SK-N-SH treated with all-trans-retinoic acid at 6 μM for 48 hours (cell line): ENCODE data around the gene STIM2.

Source experiments
- ATAC-seq: fragments of 200-7000 bp; cut with Tn5 transposase; 3 replicates; pipeline ENCODE4 v1.9.1; 2020; ENCODE audit warnings: mild to moderate bottlenecking, moderate library complexity
- ARNTL ChIP-seq: fragments of 450-650 bp; formaldehyde crosslinking; IDR thresholded peaks from 2 replicates; pipeline ENCODE4 v1.5.0; 2020; ENCODE audit warnings: low read depth, mild to moderate bottlenecking, moderate library complexity, borderline replicate concordance
- BACH2 ChIP-seq: fragments of 250-450 bp; sonication (Bioruptor Pico); IDR thresholded peaks from 2 replicates; pipeline ENCODE4 v1.9.0; 2021; ENCODE audit warnings: mild to moderate bottlenecking, borderline replicate concordance
- CREB5 ChIP-seq: fragments of 250-450 bp; sonication (Bioruptor Pico); IDR thresholded peaks from 2 replicates; pipeline ENCODE4 v1.5.1; 2020; ENCODE audit warnings: low read depth, mild to moderate bottlenecking, moderate library complexity
- CSDC2 ChIP-seq: fragments of 250-450 bp; sonication (Bioruptor Pico); IDR thresholded peaks from 2 replicates; pipeline ENCODE4 v1.5.0; 2020; ENCODE audit warnings: mild to moderate bottlenecking, moderate library complexity
- CSRNP3 ChIP-seq: fragments of 250-450 bp; sonication (Bioruptor Pico); IDR thresholded peaks from 2 replicates; pipeline ENCODE4 v1.5.1; 2021; ENCODE audit warnings: mild to moderate bottlenecking, moderate library complexity
- ESRRG ChIP-seq: fragments of 250-450 bp; sonication (Bioruptor Pico); IDR thresholded peaks from 2 replicates; pipeline ENCODE4 v1.6.1; 2021; ENCODE audit warnings: mild to moderate bottlenecking
- GLIS3 ChIP-seq: fragments of 250-450 bp; sonication (Bioruptor Pico); IDR thresholded peaks from 2 replicates; pipeline ENCODE4 v1.5.0; 2020; ENCODE audit warnings: mild to moderate bottlenecking, moderate library complexity
- ISL1 ChIP-seq: fragments of 250-450 bp; sonication (Bioruptor Pico); IDR thresholded peaks from 2 replicates; pipeline ENCODE4 v2.1.2; 2022; ENCODE audit warnings: mild to moderate bottlenecking, moderate library complexity
- OSR1 ChIP-seq: fragments of 250-450 bp; sonication (Bioruptor Pico); IDR thresholded peaks from 2 replicates; pipeline ENCODE4 v1.8.0; 2022; ENCODE audit warnings: moderate library complexity, mild to moderate bottlenecking, inconsistent platforms
- PATZ1 ChIP-seq: fragments of 250-450 bp; sonication (Bioruptor Pico); IDR thresholded peaks from 2 replicates; pipeline ENCODE4 v1.8.0; 2020; ENCODE audit warnings: mild to moderate bottlenecking, moderate library complexity, borderline replicate concordance
- POU6F1 ChIP-seq: fragments of 250-450 bp; sonication (Bioruptor Pico); IDR thresholded peaks from 2 replicates; pipeline ENCODE4 v1.8.0; 2021; ENCODE audit warnings: low read depth, mild to moderate bottlenecking, moderate library complexity, borderline replicate concordance
- PPARA ChIP-seq: fragments of 250-450 bp; sonication (Bioruptor Pico); IDR thresholded peaks from 2 replicates; pipeline ENCODE4 v1.5.0; 2020; ENCODE audit warnings: mild to moderate bottlenecking, borderline replicate concordance
- RARB ChIP-seq: fragments of 250-450 bp; sonication (Bioruptor Pico); IDR thresholded peaks from 2 replicates; pipeline ENCODE4 v1.8.0; 2021; ENCODE audit warnings: mild to moderate bottlenecking, moderate library complexity
- SNAI2 ChIP-seq: fragments of 250-450 bp; sonication (Bioruptor Pico); IDR thresholded peaks from 2 replicates; pipeline ENCODE4 v1.5.0; 2020; ENCODE audit warnings: mild to moderate bottlenecking, moderate library complexity
- TCF4 ChIP-seq: fragments of 250-450 bp; sonication (Bioruptor Pico); IDR thresholded peaks from 2 replicates; pipeline ENCODE4 v1.8.0; 2021; ENCODE audit warnings: mild to moderate bottlenecking, moderate library complexity, borderline replicate concordance
- TSHZ2 ChIP-seq: fragments of 250-450 bp; sonication (Bioruptor Pico); IDR thresholded peaks from 2 replicates; pipeline ENCODE4 v1.5.0; 2020; ENCODE audit warnings: mild to moderate bottlenecking, moderate library complexity
- ZC3H10 ChIP-seq: fragments of 250-450 bp; sonication (Bioruptor Pico); IDR thresholded peaks from 2 replicates; pipeline ENCODE4 v1.5.1; 2021; ENCODE audit warnings: mild to moderate bottlenecking, moderate library complexity
- ZFP3 ChIP-seq: fragments of 250-450 bp; sonication (Bioruptor Pico); IDR thresholded peaks from 2 replicates; pipeline ENCODE4 v1.5.0; 2020; ENCODE audit warnings: mild to moderate bottlenecking, moderate library complexity
- ZNF565 ChIP-seq: fragments of 450-650 bp; formaldehyde crosslinking; conservative IDR thresholded peaks from 2 replicates; pipeline ENCODE4 v1.5.0; 2020; ENCODE audit warnings: low read depth, mild to moderate bottlenecking, moderate library complexity
- ZNF70 ChIP-seq: fragments of 450-650 bp; formaldehyde crosslinking; IDR thresholded peaks from 2 replicates; pipeline ENCODE4 v1.5.0; 2020; ENCODE audit warnings: mild to moderate bottlenecking, moderate library complexity
- ZNF8 ChIP-seq: fragments of 450-650 bp; formaldehyde crosslinking; IDR thresholded peaks from 2 replicates; pipeline ENCODE4 v1.5.0; 2020; ENCODE audit warnings: mild to moderate bottlenecking, moderate library complexity

Gene STIM2

GRCh38 chr4:26931451-26931850 lies 70.8 kb downstream of the STIM2 start:
- TF ChIP-seq PATZ1 (CRISPR knock-in tag) (no peak), ZNF70 (CRISPR knock-in tag) (no peak), ZC3H10 (no peak), RARB (CRISPR knock-in tag) (no peak), ESRRG (CRISPR knock-in tag) (no peak), BACH2 (no peak)

GRCh38 chr4:26931966-26932365 lies 71.3 kb downstream of the STIM2 start:
- TF ChIP-seq CREB5 (CRISPR knock-in tag) (no peak), TSHZ2 (no peak), POU6F1 (no peak), PPARA (CRISPR knock-in tag) (no peak), ISL1 (CRISPR knock-in tag) (no peak), ZFP3 (CRISPR knock-in tag) (no peak), CSDC2 (CRISPR knock-in tag) (no peak), ESRRG (CRISPR knock-in tag) (no peak), ARNTL (CRISPR knock-in tag) (no peak), RARB (CRISPR knock-in tag) (no peak), ZNF8 (CRISPR knock-in tag) (no peak), OSR1 (CRISPR knock-in tag) (no peak), CSRNP3 (CRISPR knock-in tag) (no peak), PATZ1 (CRISPR knock-in tag) (no peak), GLIS3 (no peak), SNAI2 (CRISPR knock-in tag) (no peak), BACH2 (no peak), ZNF565 (CRISPR knock-in tag) (no peak), ZNF70 (CRISPR knock-in tag) (no peak), TCF4 (CRISPR knock-in tag) (no peak)
- no peak for ATAC-seq

More at GRCh38 chr4:26931451-26931850, 70.8 kb downstream of the STIM2 start:
- ATAC-seq: no peak
